ENCODE results near the gene AMHR2. TPM values are rescaled to one million over a fixed set of nuclear protein-coding genes. Genes with fewer than 3 reads are reported as not detected.

Gene AMHR2
- total RNA-seq, 2 experiments from 2014 or later = not detected

DNA sequence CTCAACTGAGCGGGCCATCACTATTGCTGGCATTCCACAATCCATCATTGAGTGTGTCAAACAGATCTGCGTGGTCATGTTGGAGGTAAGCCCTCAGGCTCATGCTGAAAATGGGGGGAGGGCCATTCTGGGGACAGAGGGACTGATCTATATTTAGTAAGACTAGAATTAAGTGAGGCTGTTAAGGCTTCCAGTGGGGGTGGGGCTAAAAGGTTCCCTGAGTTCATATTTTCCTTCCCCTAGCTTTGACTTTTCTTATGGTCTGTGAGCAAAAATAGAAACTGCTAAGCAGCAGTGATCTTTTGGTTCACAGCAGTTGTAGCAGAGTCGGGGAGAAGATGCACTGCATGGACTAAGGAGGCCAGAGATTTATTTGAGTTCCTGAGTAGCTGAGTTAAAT is 37.4 kb downstream of the AMHR2 start:
- ATAC-seq (no peak), DNase-seq (no peak)
- TF ChIP-seq, protein P1, sequence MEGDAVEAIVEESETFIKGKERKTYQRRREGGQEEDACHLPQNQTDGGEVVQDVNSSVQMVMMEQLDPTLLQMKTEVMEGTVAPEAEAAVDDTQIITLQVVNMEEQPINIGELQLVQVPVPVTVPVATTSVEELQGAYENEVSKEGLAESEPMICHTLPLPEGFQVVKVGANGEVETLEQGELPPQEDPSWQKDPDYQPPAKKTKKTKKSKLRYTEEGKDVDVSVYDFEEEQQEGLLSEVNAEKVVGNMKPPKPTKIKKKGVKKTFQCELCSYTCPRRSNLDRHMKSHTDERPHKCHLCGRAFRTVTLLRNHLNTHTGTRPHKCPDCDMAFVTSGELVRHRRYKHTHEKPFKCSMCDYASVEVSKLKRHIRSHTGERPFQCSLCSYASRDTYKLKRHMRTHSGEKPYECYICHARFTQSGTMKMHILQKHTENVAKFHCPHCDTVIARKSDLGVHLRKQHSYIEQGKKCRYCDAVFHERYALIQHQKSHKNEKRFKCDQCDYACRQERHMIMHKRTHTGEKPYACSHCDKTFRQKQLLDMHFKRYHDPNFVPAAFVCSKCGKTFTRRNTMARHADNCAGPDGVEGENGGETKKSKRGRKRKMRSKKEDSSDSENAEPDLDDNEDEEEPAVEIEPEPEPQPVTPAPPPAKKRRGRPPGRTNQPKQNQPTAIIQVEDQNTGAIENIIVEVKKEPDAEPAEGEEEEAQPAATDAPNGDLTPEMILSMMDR (IDR thresholded peaks at IDR 0.05) = no peak
- ChIA-PET POLR2A (interaction anchor here (0.6 to 54.1 kb wide), 3 partner anchors 7 to 189 kb away, joined by 4 to 1494 read pairs (median 1494); partner anchors contain the start of genes MAP3K12, NPFF, PCBP2 and TARBP2), CTCF (interaction anchor here (1.3 to 1.6 kb wide), 2 partner anchors 12 to 15 kb away, joined by 4 to 7 read pairs; no protein-coding TSS in a partner anchor)
- H3K4me1 Mint-ChIP-seq (ENCODE audit: low read depth) = peaks cover 55% of the 10 kb centered on the region
- H3K9me3 Mint-ChIP-seq = no peaks in the 10 kb centered on the region
- H3K27ac Mint-ChIP-seq = peak overlapping the region; percentile 62
- H3K4me3 Mint-ChIP-seq = no peak overlapping the region
- intact Hi-C loops (cut with micrococcal nuclease) = no loop called here
- H3K36me3 Mint-ChIP-seq (ENCODE audit: low read depth) = peaks cover 77% of the 10 kb centered on the region
- no peaks in the 10 kb centered on the region for H3K27me3 Mint-ChIP-seq

DNA sequence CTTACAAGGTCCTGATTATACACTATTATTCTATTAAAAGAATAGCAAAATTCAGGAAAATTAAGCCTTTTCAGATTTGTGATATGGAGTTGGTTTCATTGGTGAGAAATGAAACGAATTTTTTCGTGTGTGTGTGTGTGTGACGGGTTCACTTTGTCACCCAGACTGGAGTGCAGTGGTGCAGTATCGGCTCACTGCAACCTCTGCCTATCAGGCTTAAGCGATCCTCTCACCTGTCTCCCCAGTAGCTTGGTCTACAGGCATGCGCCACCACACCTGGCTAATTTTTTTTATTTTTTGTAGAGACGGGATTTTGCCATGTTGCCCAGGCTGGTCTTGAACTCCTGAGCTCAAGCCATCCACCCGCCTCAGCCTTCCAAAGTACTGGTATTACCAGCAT is 37.9 kb downstream of the AMHR2 start:
- POLR2A ChIA-PET = interaction anchor here (0.6 to 54.1 kb wide), 4 partner anchors 6 to 190 kb away, joined by 3 to 1494 read pairs (median 749); partner anchors contain the start of genes MAP3K12, NPFF, PCBP2 and PRR13
- H3K4me1 Mint-ChIP-seq (ENCODE audit: low read depth) = peaks cover 53% of the 10 kb centered on the region
- TF ChIP-seq, protein P1 (IDR thresholded peaks at IDR 0.05) = no peak
- no peak overlapping the region for H3K27ac Mint-ChIP-seq
- intact Hi-C loops (cut with micrococcal nuclease) = no loop called here
- no peak overlapping the region for H3K4me3 Mint-ChIP-seq
- DNase-seq (no peak), ATAC-seq (no peak)
- H3K27me3 Mint-ChIP-seq = no peaks in the 10 kb centered on the region
- H3K9me3 Mint-ChIP-seq = no peaks in the 10 kb centered on the region
- H3K36me3 Mint-ChIP-seq (ENCODE audit: low read depth) = peaks cover 80% of the 10 kb centered on the region
- CTCF ChIA-PET = interaction anchor here (1.3 to 1.6 kb wide), 2 partner anchors 12 to 15 kb away, joined by 4 to 7 read pairs; no protein-coding TSS in a partner anchor

DNA sequence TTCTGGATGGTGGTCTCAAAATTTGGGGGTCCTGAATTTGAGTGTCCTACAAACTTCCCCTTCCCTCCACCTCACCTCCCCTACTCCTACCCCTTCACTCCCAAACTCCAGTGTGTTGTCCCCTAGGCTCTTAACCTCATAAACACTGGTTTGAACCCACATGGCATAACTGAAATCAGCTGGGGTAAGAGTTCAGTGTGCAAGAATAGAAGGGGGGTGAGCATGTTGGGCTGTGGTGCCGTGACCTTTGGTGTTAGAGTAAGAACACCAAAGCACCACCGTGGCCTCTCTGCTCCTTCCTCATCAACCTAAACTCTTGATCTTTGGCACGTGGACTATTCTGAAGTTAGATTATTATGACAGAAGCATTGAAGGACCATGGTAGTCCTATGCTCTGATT is 39.3 kb downstream of the AMHR2 start:
- intact Hi-C loops (cut with micrococcal nuclease) = no loop called here
- TF ChIP-seq, protein P1 (IDR thresholded peaks at IDR 0.05) = no peak
- no peak overlapping the region for H3K4me3 Mint-ChIP-seq
- peaks cover 86% of the 10 kb centered on the region for H3K36me3 Mint-ChIP-seq (ENCODE audit: low read depth)
- DNase-seq (no peak), ATAC-seq (no peak)
- ChIA-PET CTCF (no interaction called here), POLR2A (interaction anchor here (43.3 to 54.1 kb wide), 2 partner anchors 5 to 24 kb away, joined by 1494 read pairs; partner anchors contain the start of genes MAP3K12, NPFF, PCBP2 and TARBP2)
- H3K4me1 Mint-ChIP-seq (ENCODE audit: low read depth) = peaks cover 54% of the 10 kb centered on the region
- no peaks in the 10 kb centered on the region for H3K27me3 Mint-ChIP-seq
- H3K27ac Mint-ChIP-seq = no peak overlapping the region
- no peaks in the 10 kb centered on the region for H3K9me3 Mint-ChIP-seq

DNA sequence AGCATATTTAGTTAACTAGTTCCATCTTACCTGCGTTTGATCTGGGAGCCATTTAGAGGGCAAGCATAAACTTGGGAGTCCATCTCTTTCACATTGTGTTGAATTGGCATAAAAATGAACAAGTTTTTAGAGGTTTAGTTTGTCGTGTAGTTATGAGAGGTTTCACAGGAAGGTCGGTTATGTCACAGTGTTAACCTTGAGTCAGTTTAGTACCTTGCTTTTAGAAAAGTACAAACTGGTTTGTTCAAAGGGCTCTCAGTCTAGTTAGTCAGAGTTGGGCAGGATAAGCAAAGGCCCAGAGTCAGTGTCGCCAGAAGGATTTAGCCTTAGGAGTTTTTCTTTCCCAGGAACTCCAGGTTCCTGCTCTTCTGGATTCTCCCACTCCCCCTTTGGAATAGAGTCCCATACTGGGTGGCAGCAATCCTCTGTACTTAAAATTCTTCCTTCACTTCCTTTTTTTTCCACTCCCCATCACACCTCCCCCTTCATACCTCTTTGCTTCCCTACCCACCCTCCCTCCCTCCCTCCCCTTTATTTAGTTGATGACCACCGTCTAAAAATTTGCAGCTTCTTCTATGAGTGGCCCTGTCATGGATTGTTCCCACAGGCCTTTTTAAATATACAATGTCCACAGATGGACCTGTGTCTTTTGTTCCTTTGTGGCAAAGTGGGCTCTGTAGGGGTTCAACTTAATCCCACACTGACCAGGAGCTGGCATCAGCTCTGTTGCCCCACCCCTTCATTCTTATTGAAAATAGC is 40.3 kb downstream of the AMHR2 start:
- H3K27me3 Mint-ChIP-seq = no peaks in the 10 kb centered on the region

More for the DNA sequence above, 40.3 kb downstream of the AMHR2 start:
- H3K36me3 Mint-ChIP-seq (ENCODE audit: low read depth) = peaks cover 87% of the 10 kb centered on the region
- CTCF ChIA-PET = interaction anchor here (2.4 kb wide), 1 partner anchor 13 kb away, joined by 16 read pairs; no protein-coding TSS in a partner anchor
- intact Hi-C loops (cut with micrococcal nuclease) = no loop called here
- no peak for ATAC-seq
- no peak for DNase-seq
- peak overlapping the region; percentile 55 for H3K27ac Mint-ChIP-seq
- POLR2A ChIA-PET = interaction anchor here (0.8 to 54.1 kb wide), 5 partner anchors 4 to 416 kb away, joined by 3 to 1494 read pairs (median 4); partner anchors contain the start of genes MAP3K12, NPFF, PCBP2 and TARBP2
- TF ChIP-seq, protein P1 (IDR thresholded peaks at IDR 0.05) = no peak
- H3K4me3 Mint-ChIP-seq = no peak overlapping the region
- H3K9me3 Mint-ChIP-seq = no peaks in the 10 kb centered on the region
- peaks cover 50% of the 10 kb centered on the region for H3K4me1 Mint-ChIP-seq (ENCODE audit: low read depth)
